ENCODE data around the gene SLC39A1. TPM values are rescaled to one million over a fixed set of nuclear protein-coding genes. Genes with fewer than 3 reads are reported as not detected.
A peak's percentile ranks its signal among the peaks of the same experiment; 100 is the strongest.

Gene SLC39A1
- total and polyA plus RNA-seq, 9 of the 15 experiments (the other 6 are each of a cell fraction or from before 2014, with no cell fraction given) = 9.9 to 81.1 (median 62.7) TPM

- no peaks in the 10 kb centered on the region for H3K9me1 ChIP-seq (ENCODE audit: control insufficient read depth, insufficient read depth, low read length)
- no peak overlapping the region for H3K4me3 ChIP-seq
- ChIA-PET CTCF (ENCODE audit: low intra/inter-chr PET ratio) (no interaction called here), POLR2A (interaction anchor here (1.1 to 4.9 kb wide), 7 partner anchors 8 to 36 kb away, joined by 3 to 39 read pairs (median 12); partner anchors contain the start of genes CREB3L4, DENND4B, GATAD2B and RPS27)
- peaks cover 32% of the 10 kb centered on the region; the same call in 2 of the 3 replicates for H3K36me3 ChIP-seq (ENCODE audit: control insufficient read depth, insufficient read depth, low read length)
- peaks cover 70% of the 10 kb centered on the region for H3K79me2 ChIP-seq (ENCODE audit: control insufficient read depth, insufficient read depth, low read length)
- no peak overlapping the region for H3K4me2 ChIP-seq (ENCODE audit: insufficient read depth, low read length)
- H3K9ac ChIP-seq (ENCODE audit: insufficient read depth in 1 of 2, low read depth in 2 of 2, low read length in 2 of 2) = no peak overlapping the region
- peak overlapping the region; percentile 55; the same call in 2 of the 3 replicates for H3K27ac ChIP-seq (ENCODE audit: extremely low read depth, low read depth, low read length)
- H4K20me1 ChIP-seq (replicated peaks; ENCODE audit: control insufficient read depth, insufficient read depth, low read length) = peaks cover 9% of the 10 kb centered on the region; the same call in 1 of the 2 replicates
- H3K9me3 ChIP-seq (replicated peaks; ENCODE audit: control insufficient read depth, insufficient read depth, low read depth, low read length) = no peaks in the 10 kb centered on the region
- no peak for ATAC-seq
- H2AFZ ChIP-seq (ENCODE audit: low read depth, low read length) = no peak overlapping the region
- DNase-seq (ENCODE audit: extremely low read depth in 1 of 4, low spot score in 3 of 4) = no peak
- TF ChIP-seq PTTG1 (tag; IDR thresholded peaks at IDR 0.05; ENCODE audit: low read depth) = no peak
- TF ChIP-seq, protein P1, sequence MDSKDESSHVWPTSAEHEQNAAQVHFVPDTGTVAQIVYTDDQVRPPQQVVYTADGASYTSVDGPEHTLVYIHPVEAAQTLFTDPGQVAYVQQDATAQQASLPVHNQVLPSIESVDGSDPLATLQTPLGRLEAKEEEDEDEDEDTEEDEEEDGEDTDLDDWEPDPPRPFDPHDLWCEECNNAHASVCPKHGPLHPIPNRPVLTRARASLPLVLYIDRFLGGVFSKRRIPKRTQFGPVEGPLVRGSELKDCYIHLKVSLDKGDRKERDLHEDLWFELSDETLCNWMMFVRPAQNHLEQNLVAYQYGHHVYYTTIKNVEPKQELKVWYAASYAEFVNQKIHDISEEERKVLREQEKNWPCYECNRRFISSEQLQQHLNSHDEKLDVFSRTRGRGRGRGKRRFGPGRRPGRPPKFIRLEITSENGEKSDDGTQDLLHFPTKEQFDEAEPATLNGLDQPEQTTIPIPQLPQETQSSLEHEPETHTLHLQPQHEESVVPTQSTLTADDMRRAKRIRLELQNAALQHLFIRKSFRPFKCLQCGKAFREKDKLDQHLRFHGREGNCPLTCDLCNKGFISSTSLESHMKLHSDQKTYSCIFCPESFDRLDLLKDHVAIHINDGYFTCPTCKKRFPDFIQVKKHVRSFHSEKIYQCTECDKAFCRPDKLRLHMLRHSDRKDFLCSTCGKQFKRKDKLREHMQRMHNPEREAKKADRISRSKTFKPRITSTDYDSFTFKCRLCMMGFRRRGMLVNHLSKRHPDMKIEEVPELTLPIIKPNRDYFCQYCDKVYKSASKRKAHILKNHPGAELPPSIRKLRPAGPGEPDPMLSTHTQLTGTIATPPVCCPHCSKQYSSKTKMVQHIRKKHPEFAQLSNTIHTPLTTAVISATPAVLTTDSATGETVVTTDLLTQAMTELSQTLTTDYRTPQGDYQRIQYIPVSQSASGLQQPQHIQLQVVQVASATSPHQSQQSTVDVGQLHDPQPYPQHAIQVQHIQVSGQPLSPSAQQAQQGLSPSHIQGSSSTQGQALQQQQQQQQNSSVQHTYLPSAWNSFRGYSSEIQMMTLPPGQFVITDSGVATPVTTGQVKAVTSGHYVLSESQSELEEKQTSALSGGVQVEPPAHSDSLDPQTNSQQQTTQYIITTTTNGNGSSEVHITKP (IDR thresholded peaks at IDR 0.05; ENCODE audit: partially characterized antibody) = peak; percentile 89
- TF ChIP-seq PCBP2 (IDR thresholded peaks at IDR 0.05; ENCODE audit: low read depth, low read length, poor library complexity, severe bottlenecking) = no peak
- TF ChIP-seq MAFK (IDR thresholded peaks at IDR 0.05; ENCODE audit: low read length) = no peak
- no peak for TF ChIP-seq ZNF398 (CRISPR knock-in tag; IDR thresholded peaks at IDR 0.05)
- no peak for TF ChIP-seq PHF21A (IDR thresholded peaks at IDR 0.05; ENCODE audit: borderline replicate concordance, low read depth)
- TF ChIP-seq, protein P2, sequence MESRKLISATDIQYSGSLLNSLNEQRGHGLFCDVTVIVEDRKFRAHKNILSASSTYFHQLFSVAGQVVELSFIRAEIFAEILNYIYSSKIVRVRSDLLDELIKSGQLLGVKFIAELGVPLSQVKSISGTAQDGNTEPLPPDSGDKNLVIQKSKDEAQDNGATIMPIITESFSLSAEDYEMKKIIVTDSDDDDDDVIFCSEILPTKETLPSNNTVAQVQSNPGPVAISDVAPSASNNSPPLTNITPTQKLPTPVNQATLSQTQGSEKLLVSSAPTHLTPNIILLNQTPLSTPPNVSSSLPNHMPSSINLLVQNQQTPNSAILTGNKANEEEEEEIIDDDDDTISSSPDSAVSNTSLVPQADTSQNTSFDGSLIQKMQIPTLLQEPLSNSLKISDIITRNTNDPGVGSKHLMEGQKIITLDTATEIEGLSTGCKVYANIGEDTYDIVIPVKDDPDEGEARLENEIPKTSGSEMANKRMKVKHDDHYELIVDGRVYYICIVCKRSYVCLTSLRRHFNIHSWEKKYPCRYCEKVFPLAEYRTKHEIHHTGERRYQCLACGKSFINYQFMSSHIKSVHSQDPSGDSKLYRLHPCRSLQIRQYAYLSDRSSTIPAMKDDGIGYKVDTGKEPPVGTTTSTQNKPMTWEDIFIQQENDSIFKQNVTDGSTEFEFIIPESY (CRISPR knock-in tag; IDR thresholded peaks at IDR 0.05) = peak; percentile 65; the same call in 1 of the 2 replicates
- TF ChIP-seq MED1 (CRISPR knock-in tag; IDR thresholded peaks at IDR 0.05; ENCODE audit: borderline replicate concordance) = no peak
- no peak for TF ChIP-seq ZNF561 (CRISPR knock-in tag; conservative IDR thresholded peaks at IDR 0.05)
- no peak for TF ChIP-seq HNRNPL (IDR thresholded peaks at IDR 0.05; ENCODE audit: low read depth, low read length)
- no TSS peak for BruUV-seq (replicated peaks)
- 77% methylated on average over 3 of the region's 3 CpGs for WGBS (ENCODE audit: insufficient coverage, low coverage, missing lambda C conversion rate)
- in situ Hi-C loops (cut with MboI) (no loop called here), intact Hi-C loops (cut with micrococcal nuclease) (no loop called here)
- H3K27me3 ChIP-seq (ENCODE audit: control insufficient read depth in 2 of 2, insufficient read depth in 2 of 2, low read length in 2 of 2) = no peaks in the 10 kb centered on the region
- H3K4me1 ChIP-seq (replicated peaks in 1 of 2; ENCODE audit: control insufficient read depth in 2 of 2, insufficient read depth in 2 of 2, low read length in 2 of 2) = peaks cover 30 to 33% of the 10 kb centered on the region in 2 experiments
- no peak for FAIRE-seq
Measured at GRCh38 chr1:153959454-153959853, 3.9 kb downstream of the SLC39A1 start.
